ENCODE measurements around the gene CA14. TPM values are rescaled to one million over a fixed set of nuclear protein-coding genes. Genes with fewer than 3 reads are reported as not detected.

Gene CA14
- total and polyA plus RNA-seq, 2 of the 4 experiments (the other 2 are of a cell fraction): not detected

DNA sequence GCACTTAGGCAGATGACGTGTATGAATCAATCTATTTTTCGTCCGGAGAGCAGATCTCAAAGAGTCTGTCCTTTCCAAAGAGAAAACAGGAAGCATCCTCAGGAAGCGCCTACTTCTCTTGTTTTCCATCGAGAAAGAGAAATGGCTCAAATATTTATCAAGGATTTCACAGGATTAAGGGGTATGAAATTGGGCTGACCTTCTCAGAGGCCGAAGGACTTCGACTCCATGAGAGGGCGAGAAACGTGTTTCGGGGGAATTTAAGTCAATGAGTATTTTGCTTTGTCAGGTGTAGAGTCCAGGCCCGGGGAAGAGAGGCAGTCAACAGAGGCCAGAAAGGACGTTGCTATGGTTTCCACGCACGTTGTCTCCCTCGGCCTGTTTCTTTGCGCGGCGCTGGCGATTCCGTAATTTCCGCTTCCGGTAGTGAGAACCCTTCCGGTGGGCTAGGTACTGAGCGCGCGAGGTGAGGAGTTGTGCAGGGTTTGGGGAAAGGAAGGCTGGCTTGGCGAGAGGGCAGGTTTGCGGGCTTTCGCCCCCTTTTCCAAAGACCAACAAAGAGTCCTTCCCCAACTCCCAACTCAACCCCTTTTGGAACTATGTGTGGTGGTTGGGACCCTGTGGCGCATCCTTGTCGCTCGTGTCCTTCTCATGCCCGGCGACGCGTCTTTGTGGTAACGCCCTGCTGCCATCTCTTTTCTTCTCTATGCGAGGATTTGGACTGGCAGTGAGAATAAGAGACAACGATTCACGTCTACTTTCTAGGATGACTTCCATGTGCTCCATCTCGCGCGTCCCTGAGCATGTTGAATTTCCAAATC is 36.1 kb downstream of the CA14 start, which contains the start of gene MRPS21 (continued):
- peak; percentile 90 for TF ChIP-seq MXI1 (IDR thresholded peaks at IDR 0.05; ENCODE audit: borderline replicate concordance, low read depth, low read length)
- no peak for TF ChIP-seq SMC3 (IDR thresholded peaks at IDR 0.05; ENCODE audit: low read depth, low read length)

DNA sequence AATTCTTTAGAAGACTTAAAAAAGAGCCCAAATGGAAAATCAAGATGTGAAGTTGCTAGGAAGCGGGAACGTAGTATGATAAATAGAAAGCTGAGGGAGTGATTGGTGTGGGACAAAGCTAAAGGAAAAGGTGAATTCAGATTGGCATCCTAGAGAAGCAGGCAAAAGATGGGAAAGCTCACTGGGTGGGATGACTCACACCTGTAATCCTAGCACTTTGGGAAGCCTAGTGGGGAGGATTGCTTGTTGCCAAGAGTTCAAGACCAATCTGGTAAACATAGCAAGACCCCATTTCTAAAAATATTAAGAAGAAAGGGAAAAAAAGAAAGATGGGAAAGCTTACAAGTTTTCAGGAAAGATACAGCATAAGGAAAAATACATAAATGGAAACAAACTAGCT is 37.9 kb downstream of the CA14 start:
- Histone ChIP-seq H3K23ac (ENCODE audit: low read depth, low read length) (no peak overlapping the region), H3K18ac (ENCODE audit: low read depth, low read length) (no peak overlapping the region), H3K27me3 (ENCODE audit: control insufficient read depth, insufficient read depth, low read length) (no peaks in the 10 kb centered on the region), H4K20me1 (ENCODE audit: insufficient read depth, low read length) (no peaks in the 10 kb centered on the region), H3K56ac (ENCODE audit: extremely low read depth, insufficient read depth, low read length) (no peak overlapping the region), H2AK5ac (ENCODE audit: low read depth, low read length) (no peak overlapping the region), H3K27ac (ENCODE audit: insufficient read depth, low read length) (no peak overlapping the region), H4K8ac (ENCODE audit: low read depth in 2 of 2, low read length in 2 of 2) (no peak overlapping the region), H3K14ac (replicated peaks; ENCODE audit: low read depth, low read length) (no peak overlapping the region), H3K9ac (ENCODE audit: low read depth, low read length) (no peak overlapping the region), H3K9me3 (ENCODE audit: control insufficient read depth, insufficient read depth, low read length) (no peaks in the 10 kb centered on the region), H2BK5ac (ENCODE audit: low read depth, low read length, poor library complexity, severe bottlenecking) (no peak overlapping the region), H2BK20ac (ENCODE audit: low read depth, low read length) (no peak overlapping the region), H3K4me2 (ENCODE audit: low read depth, low read length) (no peak overlapping the region), H3K36me3 (ENCODE audit: control insufficient read depth, insufficient read depth, low read length) (peaks cover 16% of the 10 kb centered on the region), H3K79me1 (ENCODE audit: low read depth in 1 of 2, low read length in 2 of 2) (peaks cover 20 to 39% of the 10 kb centered on the region in 2 experiments), H3K4me3 (ENCODE audit: insufficient read depth, low read depth, low read length) (no peak overlapping the region), H2BK15ac (ENCODE audit: low read depth, low read length) (no peak overlapping the region), H2AK9ac (replicated peaks; ENCODE audit: low read depth, low read length, poor library complexity) (no peak overlapping the region), H3K4me1 (ENCODE audit: control insufficient read depth, insufficient read depth, low read length) (peaks cover 2% of the 10 kb centered on the region; the same call in 1 of the 2 replicates), H2BK120ac (ENCODE audit: low read depth, low read length) (no peak overlapping the region), H2AFZ (replicated peaks; ENCODE audit: low read length, poor library complexity) (no peak overlapping the region), H4K5ac (ENCODE audit: low read depth, low read length) (no peak overlapping the region), H4K91ac (ENCODE audit: insufficient read depth, low read depth, low read length) (no peak overlapping the region), H3K9me1 (ENCODE audit: insufficient read depth, low read length) (peaks cover 4% of the 10 kb centered on the region), H3K4ac (ENCODE audit: low read depth, low read length) (no peak overlapping the region)
- dilution Hi-C loops (cut with HindIII; ENCODE audit: low sequenced_read_pairs, unreplicated experiment) (no loop called here), intact Hi-C loops (cut with micrococcal nuclease) (no loop called here), in situ Hi-C loops (cut with MboI; ENCODE audit: low sequenced_read_pairs) (no loop called here)
- no TSS peak for BruUV-seq (replicated peaks)
- no peak for ATAC-seq (ENCODE audit: low read depth)
- ChIA-PET CTCF (interaction anchor here (0.6 kb wide), 1 partner anchor 16 kb away, joined by 4 read pairs; no protein-coding TSS in a partner anchor), POLR2A (ENCODE audit: unreplicated experiment) (no interaction called here)
- no peak for DNase-seq
- WGBS, 2 experiments (ENCODE audit: extremely low coverage in 2 of 2, insufficient read length in 1 of 2): 100% methylated on average over 2 of the region's 2 CpGs; no CpG with 5 or more reads in 1 of the 2 experiments
- TF ChIP-seq MAFK (IDR thresholded peaks at IDR 0.05; ENCODE audit: low read depth, low read length) (no peak), POLR2A (IDR thresholded peaks at IDR 0.05; ENCODE audit: low read depth, low read length) (no peak), RAD21 (IDR thresholded peaks at IDR 0.05; ENCODE audit: low read length) (no peak), SMC3 (IDR thresholded peaks at IDR 0.05; ENCODE audit: low read depth, low read length) (no peak), RCOR1 (IDR thresholded peaks at IDR 0.05; ENCODE audit: insufficient replicate concordance, low read length) (no peak), CHD1 (IDR thresholded peaks at IDR 0.05; ENCODE audit: low read depth, low read length) (no peak), MXI1 (IDR thresholded peaks at IDR 0.05; ENCODE audit: borderline replicate concordance, low read depth, low read length) (no peak), NFE2L2 (IDR thresholded peaks at IDR 0.05; ENCODE audit: low read depth, low read length) (no peak), MAZ (IDR thresholded peaks at IDR 0.05; ENCODE audit: borderline replicate concordance, low read depth, low read length) (no peak)
- TF ChIP-seq, protein P1, sequence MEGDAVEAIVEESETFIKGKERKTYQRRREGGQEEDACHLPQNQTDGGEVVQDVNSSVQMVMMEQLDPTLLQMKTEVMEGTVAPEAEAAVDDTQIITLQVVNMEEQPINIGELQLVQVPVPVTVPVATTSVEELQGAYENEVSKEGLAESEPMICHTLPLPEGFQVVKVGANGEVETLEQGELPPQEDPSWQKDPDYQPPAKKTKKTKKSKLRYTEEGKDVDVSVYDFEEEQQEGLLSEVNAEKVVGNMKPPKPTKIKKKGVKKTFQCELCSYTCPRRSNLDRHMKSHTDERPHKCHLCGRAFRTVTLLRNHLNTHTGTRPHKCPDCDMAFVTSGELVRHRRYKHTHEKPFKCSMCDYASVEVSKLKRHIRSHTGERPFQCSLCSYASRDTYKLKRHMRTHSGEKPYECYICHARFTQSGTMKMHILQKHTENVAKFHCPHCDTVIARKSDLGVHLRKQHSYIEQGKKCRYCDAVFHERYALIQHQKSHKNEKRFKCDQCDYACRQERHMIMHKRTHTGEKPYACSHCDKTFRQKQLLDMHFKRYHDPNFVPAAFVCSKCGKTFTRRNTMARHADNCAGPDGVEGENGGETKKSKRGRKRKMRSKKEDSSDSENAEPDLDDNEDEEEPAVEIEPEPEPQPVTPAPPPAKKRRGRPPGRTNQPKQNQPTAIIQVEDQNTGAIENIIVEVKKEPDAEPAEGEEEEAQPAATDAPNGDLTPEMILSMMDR (conservative IDR thresholded peaks at IDR 0.05; ENCODE audit: low read depth, low read length): no peak
- TF ChIP-seq, protein P2, sequence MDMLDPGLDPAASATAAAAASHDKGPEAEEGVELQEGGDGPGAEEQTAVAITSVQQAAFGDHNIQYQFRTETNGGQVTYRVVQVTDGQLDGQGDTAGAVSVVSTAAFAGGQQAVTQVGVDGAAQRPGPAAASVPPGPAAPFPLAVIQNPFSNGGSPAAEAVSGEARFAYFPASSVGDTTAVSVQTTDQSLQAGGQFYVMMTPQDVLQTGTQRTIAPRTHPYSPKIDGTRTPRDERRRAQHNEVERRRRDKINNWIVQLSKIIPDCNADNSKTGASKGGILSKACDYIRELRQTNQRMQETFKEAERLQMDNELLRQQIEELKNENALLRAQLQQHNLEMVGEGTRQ (IDR thresholded peaks at IDR 0.05; ENCODE audit: low read depth, low read length): no peak
- TF ChIP-seq, protein P3, sequence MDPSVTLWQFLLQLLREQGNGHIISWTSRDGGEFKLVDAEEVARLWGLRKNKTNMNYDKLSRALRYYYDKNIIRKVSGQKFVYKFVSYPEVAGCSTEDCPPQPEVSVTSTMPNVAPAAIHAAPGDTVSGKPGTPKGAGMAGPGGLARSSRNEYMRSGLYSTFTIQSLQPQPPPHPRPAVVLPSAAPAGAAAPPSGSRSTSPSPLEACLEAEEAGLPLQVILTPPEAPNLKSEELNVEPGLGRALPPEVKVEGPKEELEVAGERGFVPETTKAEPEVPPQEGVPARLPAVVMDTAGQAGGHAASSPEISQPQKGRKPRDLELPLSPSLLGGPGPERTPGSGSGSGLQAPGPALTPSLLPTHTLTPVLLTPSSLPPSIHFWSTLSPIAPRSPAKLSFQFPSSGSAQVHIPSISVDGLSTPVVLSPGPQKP (IDR thresholded peaks at IDR 0.05; ENCODE audit: borderline replicate concordance, low read depth, low read length): no peak
